Kidney (tissue), 14 donors: ENCODE results near the gene DUS3L. TPM values are rescaled to one million over a fixed set of nuclear protein-coding genes. Genes with fewer than 3 reads are reported as not detected.

ENCODE experiments used
- DNase-seq, 5 donors: peaks; one replicate each; pipeline ENCODE4 v3.0.0-alpha.2; 2013 to 2020
- FAIRE-seq: peaks from 2 replicates; lab custom pipeline; 2012; peaks lifted over from hg19 to GRCh38; lab: Jason Lieb, UNC
- H3K27ac ChIP-seq, 2 donors: one replicate each; pipeline ENCODE4 v1.7.0; 2013; ENCODE audit warnings: low read depth in 2 of 2, low read length in 2 of 2, inconsistent platforms in 1 of 2
- H3K27me3 ChIP-seq: one replicate; pipeline ENCODE4 v1.7.1; 2013; ENCODE audit warnings: low read length, inconsistent platforms; ENCODE audit not compliant: control insufficient read depth, insufficient read depth
- H3K36me3 ChIP-seq, 3 donors: one replicate each; pipeline versions ENCODE4 v1.7.0 to v1.7.1; 2013; ENCODE audit warnings: low read length in 3 of 3, control low read depth in 1 of 3, inconsistent platforms in 1 of 3; ENCODE audit not compliant: insufficient read depth in 3 of 3, control insufficient read depth in 2 of 3
- H3K4me1 ChIP-seq, 3 donors: one replicate each; pipeline versions ENCODE4 v1.7.0 to v1.7.1; 2013; ENCODE audit warnings: low read length in 3 of 3, inconsistent platforms in 1 of 3, low read depth in 1 of 3; ENCODE audit not compliant: control insufficient read depth in 2 of 3, insufficient read depth in 2 of 3
- H3K4me3 ChIP-seq, 3 donors: one replicate each; pipeline versions ENCODE4 v1.7.0 to v1.8.1; 2013; ENCODE audit warnings: low read length in 3 of 3, control low read depth in 1 of 3, inconsistent platforms in 1 of 3
- H3K9ac ChIP-seq, 3 donors: one replicate each; pipeline versions ENCODE4 v1.7.0 to v1.7.1; 2013; ENCODE audit warnings: low read length in 3 of 3, control low read depth in 1 of 3, inconsistent platforms in 1 of 3
- H3K9me3 ChIP-seq, 3 donors: one replicate each; pipeline versions ENCODE4 v1.7.0 to v1.7.1; 2013; ENCODE audit warnings: low read length in 3 of 3, control low read depth in 1 of 3, inconsistent platforms in 1 of 3; ENCODE audit not compliant: control insufficient read depth in 2 of 3, insufficient read depth in 1 of 3
- CTCF ChIP-seq: IDR thresholded peaks from 3 replicates; pipeline ENCODE4 v1.5.1; 2012; ENCODE audit warnings: mild to moderate bottlenecking, moderate library complexity, borderline replicate concordance; ENCODE audit not compliant: insufficient read depth; ENCODE audit errors: extremely low read depth
- intact Hi-C: fragments of 100-400 bp; cut with DNase I; formaldehyde crosslinking; loops from one replicate; pipeline ENCODE4 v1.11.1; 2022
- polyA plus RNA-seq: library from polyadenylated mRNA; stranded (reverse); fragments of 350-450 nt; fragmentation: Illumina TruSeq; extraction: RNeasy Lipid Tissue Mini Kit (QIAGEN cat#74804); gene quantifications from one replicate; pipeline ENCODE4 v1.2.3, GENCODE V29; 2014; ENCODE audit warnings: low read depth, low replicate concordance; ENCODE audit not compliant: insufficient read depth
- total RNA-seq: library from RNA; stranded (reverse); fragmentation: NEBNext Ultra II Directional; extraction: Animal tissue kit (Norgen Biotek cat#: 25700); gene quantifications from one replicate; pipeline ENCODE4 v1.2.1, GENCODE V29; 2021
- donor health status: control.
- donor health status: control.
- donor health status: control.
- donor health status: control.
- donor health status: control.
- donor health status: DM: yes; HTN: yes; CAD: no.
- donor health status: Normal renal cell carcinoma (clear cell type).

DUS3L gene
- total and polyA plus RNA-seq, 2 donors from 2014 or later, result 18.1 to 37.6 TPM

DNA sequence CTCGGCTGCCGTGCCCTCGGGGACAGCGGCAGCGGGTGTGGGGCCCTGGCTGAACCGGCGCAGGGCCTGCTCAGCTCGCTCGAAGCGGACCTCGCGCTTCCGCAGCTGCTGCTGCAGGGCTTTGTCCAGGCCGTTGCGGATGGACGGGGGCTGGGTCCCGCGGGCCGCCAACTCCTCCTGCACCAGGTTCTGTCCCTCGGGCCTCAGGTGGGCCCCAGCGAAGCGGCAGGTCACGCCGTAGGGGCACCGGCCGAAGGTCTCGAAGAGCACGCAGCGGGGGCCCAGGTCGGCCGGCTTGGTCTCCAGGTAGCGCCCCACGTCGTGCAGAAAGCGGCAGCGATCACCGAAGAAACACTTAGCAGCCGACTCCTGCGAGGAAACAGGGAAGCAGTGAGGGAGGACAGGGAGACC is 1.6 kb downstream of the DUS3L start:
- TF ChIP-seq CTCF, result no peak
- Histone ChIP-seq H3K27ac (no peak overlapping the region), H3K27me3 (no peaks in the 10 kb centered on the region), H3K4me1 (peaks cover 0 to 8% (median 6%) of the 10 kb centered on the region in 3 donors), H3K9ac (no peak overlapping the region), H3K9me3 (no peaks in the 10 kb centered on the region), H3K36me3 (peaks cover 0 to 27% (median 23%) of the 10 kb centered on the region in 3 donors), H3K4me3 (no peak overlapping the region)
- intact Hi-C loops, result no loop called here
- DNase-seq (peak in 1 of 5 donors; percentile 74), FAIRE-seq (no peak)

DNA sequence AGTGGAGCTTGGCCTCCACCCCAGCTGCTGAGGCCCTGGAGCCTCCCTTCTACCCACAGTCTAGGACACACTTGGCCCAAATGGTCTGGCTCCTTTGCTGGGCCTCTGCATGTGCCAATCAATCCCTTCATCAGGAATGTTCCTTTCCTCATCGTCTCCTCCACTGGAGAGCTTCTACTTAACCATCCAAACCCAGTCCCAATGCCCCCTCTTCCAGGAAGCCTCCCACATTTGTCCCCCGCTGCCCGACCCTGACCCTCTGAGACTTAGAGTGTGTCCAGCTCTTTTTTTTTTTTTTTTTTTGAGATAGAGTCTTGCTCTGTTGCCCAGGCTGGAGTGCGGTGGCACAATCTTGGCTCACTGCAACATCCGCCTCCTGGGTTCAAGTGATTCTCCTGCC is 2.5 kb downstream of the DUS3L start:
- peaks cover 0 to 8% (median 6%) of the 10 kb centered on the region in 3 donors for H3K4me1 ChIP-seq
- peaks cover 0 to 27% (median 23%) of the 10 kb centered on the region in 3 donors for H3K36me3 ChIP-seq
- no peak for DNase-seq
- FAIRE-seq, result no peak
- H3K9ac ChIP-seq, result no peak overlapping the region
- no peaks in the 10 kb centered on the region for H3K9me3 ChIP-seq
- H3K27me3 ChIP-seq, result no peaks in the 10 kb centered on the region
- no peak for TF ChIP-seq CTCF
- no peak overlapping the region for H3K27ac ChIP-seq
- intact Hi-C loops, result no loop called here
- no peak overlapping the region for H3K4me3 ChIP-seq

GRCh38 chr19:5787409-5788182 is 3.4 kb downstream of the DUS3L start:
- intact Hi-C loops, result no loop called here
- no peak overlapping the region for H3K4me3 ChIP-seq
- no peaks in the 10 kb centered on the region for H3K27me3 ChIP-seq
- no peak for DNase-seq
- FAIRE-seq, result no peak
- H3K27ac ChIP-seq, result no peak overlapping the region
- peaks cover 0 to 8% (median 6%) of the 10 kb centered on the region in 3 donors for H3K4me1 ChIP-seq
- no peak overlapping the region for H3K9ac ChIP-seq
- peaks cover 0 to 27% (median 23%) of the 10 kb centered on the region in 3 donors for H3K36me3 ChIP-seq
- no peaks in the 10 kb centered on the region for H3K9me3 ChIP-seq
- TF ChIP-seq CTCF, result no peak
